ENCODE data around the gene MED12L. TPM values are rescaled to one million over a fixed set of nuclear protein-coding genes. Genes with fewer than 3 reads are reported as not detected.
A peak's percentile ranks its signal among the peaks of the same experiment; 100 is the strongest.

Gene MED12L
- total RNA-seq, 1 experiment from 2014 or later = not detected

DNA sequence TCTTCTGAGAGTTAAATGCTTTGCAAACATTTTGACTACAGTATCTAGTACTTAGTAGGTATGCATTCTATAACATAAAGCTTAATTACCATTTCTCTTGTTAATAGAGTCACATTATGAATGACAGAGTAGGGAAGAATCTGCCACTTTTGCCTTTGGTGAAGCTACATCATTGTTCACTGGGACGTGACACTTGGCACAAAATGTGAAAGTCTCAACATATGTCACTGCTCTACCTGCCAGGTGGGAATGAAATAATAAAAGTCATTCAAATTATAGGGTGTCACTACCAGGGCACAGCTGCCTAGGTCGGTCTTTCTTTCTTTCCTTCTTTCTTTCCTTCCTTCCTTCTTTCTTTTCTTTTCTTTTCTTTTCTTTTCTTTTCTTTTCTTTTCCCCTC, 213.5 kb downstream of the MED12L start:
- H3K27ac ChIP-seq = no peak overlapping the region
- H3K4me1 ChIP-seq = no peaks in the 10 kb centered on the region
- no peaks in the 10 kb centered on the region for H3K36me3 ChIP-seq
- H3K27me3 ChIP-seq = no peaks in the 10 kb centered on the region; the same call in 1 of the 2 replicates
- H3K4me3 ChIP-seq = no peak overlapping the region
- DNase-seq = no peak
- H3K9me3 ChIP-seq (replicated peaks) = no peaks in the 10 kb centered on the region

DNA sequence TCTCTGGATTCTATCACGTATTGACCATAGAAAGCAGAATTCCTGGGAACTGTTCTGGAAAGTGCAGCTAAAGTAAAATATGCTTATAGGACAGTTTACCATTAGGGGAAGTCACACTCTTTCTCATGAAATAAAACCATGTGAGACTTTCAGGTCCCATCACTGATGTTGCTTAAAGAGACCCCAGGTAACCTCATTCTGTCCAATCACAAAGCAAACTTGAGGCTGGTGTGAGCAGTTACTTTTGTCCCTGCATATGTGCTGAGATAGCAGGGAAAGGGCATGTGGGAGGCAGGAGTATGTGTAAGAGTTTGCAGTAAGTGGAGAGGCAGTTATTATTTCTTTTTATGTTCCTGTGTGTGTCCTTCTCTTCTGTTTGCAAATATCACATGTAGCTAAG, 215.1 kb downstream of the MED12L start:
- H3K27ac ChIP-seq = no peak overlapping the region
- no peaks in the 10 kb centered on the region for H3K9me3 ChIP-seq (replicated peaks)
- H3K27me3 ChIP-seq = no peaks in the 10 kb centered on the region; the same call in 1 of the 2 replicates
- H3K4me3 ChIP-seq = no peak overlapping the region
- H3K36me3 ChIP-seq = no peaks in the 10 kb centered on the region
- no peak for DNase-seq
- peaks cover 9% of the 10 kb centered on the region for H3K4me1 ChIP-seq

DNA sequence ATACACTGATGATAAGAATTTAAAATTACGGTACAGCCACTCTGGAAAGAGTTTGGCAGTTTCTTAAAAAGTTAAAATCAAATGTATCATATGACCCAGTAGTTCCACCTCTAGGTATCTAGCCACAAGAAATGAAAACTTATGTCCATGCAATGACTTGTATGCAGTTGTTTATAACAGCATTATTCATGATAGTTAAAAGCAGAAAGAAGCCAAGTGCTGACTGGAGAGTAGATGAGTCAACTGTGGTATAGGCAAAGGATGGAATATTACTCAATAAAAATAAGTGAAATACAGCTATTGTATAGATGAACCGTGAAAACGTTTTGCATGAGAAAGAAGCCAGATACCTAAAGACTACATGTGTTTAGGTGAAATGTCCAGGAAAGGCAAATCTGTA, 216.3 kb downstream of the MED12L start:
- Histone ChIP-seq H3K27ac (no peak overlapping the region), H3K36me3 (no peaks in the 10 kb centered on the region)
- no peak for DNase-seq

DNA sequence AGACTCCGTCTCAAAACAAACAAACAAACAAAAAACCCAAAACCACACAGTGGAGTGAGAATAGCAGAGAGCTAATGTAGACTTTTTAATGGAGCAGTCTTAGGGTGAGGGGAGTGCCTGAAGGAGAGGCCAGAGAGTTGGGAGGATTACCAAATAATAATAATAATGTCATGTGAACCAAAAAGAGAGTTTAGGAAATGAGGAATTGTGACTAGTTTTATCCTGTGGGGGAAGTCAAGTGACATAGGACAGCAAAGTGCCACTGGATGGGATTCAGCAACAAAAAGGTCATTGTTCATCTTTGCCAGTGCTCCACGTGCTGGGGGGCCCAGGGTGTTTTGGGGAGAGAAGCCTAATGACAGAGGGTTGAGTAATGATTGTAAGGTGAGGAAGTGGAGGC, 218.3 kb downstream of the MED12L start:
- no peak overlapping the region for H3K27ac ChIP-seq
- H3K4me3 ChIP-seq = no peak overlapping the region
- no peaks in the 10 kb centered on the region; the same call in 1 of the 2 replicates for H3K27me3 ChIP-seq
- peaks cover 11% of the 10 kb centered on the region for H3K4me1 ChIP-seq
- H3K9me3 ChIP-seq (replicated peaks) = no peaks in the 10 kb centered on the region
- DNase-seq = no peak
- no peaks in the 10 kb centered on the region for H3K36me3 ChIP-seq

More for the DNA sequence above, 216.3 kb downstream of the MED12L start:
- H3K27me3 ChIP-seq = no peaks in the 10 kb centered on the region; the same call in 1 of the 2 replicates
- no peak overlapping the region for H3K4me3 ChIP-seq
- H3K9me3 ChIP-seq (replicated peaks) = no peaks in the 10 kb centered on the region
- peaks cover 11% of the 10 kb centered on the region for H3K4me1 ChIP-seq

DNA sequence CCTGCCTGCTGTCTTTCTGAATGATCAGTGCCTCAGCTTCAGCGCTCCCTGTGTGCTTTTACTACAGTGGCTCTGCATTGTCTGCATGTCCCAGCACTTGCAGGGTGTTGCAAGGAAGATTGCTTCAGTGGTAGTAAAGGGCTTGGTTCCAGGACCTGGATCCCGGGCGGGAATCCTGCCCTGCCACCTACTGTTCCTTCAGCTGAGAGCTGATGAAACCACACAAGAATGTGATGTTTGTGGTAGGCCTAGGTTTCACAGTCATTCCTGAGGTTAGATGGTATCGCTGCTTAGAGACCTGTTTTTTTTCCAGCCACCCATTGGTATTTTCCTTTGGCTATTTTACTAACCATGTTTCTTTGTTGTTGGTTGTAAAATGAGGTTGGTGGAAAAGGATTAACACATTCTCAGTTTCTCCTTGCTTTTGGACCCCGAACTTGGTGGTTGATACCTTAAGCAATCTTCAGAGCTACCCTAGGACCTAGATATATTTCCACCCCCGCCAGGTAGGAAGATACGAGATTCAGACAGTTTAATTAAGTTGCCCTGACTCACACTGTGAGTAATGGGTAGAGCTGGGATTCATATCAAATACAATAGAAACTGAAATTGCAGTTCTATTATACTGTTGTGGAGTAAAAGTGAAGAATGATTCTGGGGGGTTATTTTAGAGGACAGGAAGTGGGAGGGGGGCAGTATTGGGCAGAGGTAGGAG, 219.8 kb downstream of the MED12L start:
- H3K4me1 ChIP-seq = peaks cover 11% of the 10 kb centered on the region
- DNase-seq = peak; percentile 67 to 69
- H3K9me3 ChIP-seq (replicated peaks) = no peaks in the 10 kb centered on the region
- no peak overlapping the region for H3K4me3 ChIP-seq
- H3K27ac ChIP-seq = no peak overlapping the region
- H3K36me3 ChIP-seq = no peaks in the 10 kb centered on the region
- H3K27me3 ChIP-seq = no peaks in the 10 kb centered on the region

DNA sequence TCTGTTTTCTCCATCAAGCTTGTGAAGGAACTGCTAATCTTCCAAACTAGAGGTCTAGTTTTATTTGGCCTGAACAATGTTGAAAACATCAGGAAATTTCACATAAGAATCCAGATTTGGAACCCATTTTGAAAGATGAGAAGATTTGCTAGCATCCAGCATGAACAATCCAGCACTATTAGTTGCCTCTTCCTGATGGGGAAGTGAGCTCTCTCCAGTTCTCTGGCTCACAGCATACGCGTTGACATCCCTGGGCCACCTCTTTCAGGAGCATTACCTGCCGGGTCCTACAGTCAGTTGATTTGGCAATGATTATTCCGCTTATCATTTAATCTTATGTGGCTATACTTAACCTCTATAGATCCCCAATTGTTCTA, 220.3 kb downstream of the MED12L start:
- Histone ChIP-seq H3K9me3 (replicated peaks) (no peaks in the 10 kb centered on the region), H3K36me3 (no peaks in the 10 kb centered on the region), H3K4me3 (no peak overlapping the region), H3K27ac (no peak overlapping the region), H3K4me1 (peaks cover 11% of the 10 kb centered on the region), H3K27me3 (no peaks in the 10 kb centered on the region)
- DNase-seq = no peak

DNA sequence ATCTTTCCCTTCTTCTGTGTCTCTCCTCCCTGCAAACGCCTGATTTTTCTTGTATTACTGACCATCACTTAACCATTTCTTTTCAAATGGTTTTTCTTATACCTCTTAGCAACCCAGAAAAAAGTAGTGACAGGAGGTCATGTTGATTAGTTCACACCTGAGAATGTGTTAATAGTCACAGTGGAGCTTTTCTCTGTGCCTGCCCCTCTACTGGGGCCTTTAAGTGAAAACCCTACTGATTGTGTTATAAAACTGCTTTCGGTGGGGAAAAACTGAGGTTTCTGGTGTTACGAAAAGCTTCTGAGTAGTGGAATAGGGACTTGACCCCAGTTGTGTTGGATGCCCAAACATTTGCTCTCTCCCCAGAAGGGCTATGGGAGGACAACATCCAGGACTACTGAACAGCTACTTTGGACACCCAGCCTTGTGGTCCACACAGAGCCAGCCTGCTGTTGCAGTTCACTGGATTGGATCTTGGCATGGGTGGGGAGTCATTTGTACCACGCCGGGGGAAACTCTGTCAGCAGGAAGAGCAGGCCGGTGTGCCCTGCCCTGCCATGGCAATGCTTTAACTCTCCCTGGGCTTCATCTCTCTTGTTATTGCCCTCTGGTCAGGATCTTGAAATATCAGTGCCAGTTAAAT, 220.8 kb downstream of the MED12L start:
- no peak overlapping the region for H3K27ac ChIP-seq
- no peaks in the 10 kb centered on the region for H3K36me3 ChIP-seq
- no peak for DNase-seq
- peaks cover 11% of the 10 kb centered on the region for H3K4me1 ChIP-seq
- no peak overlapping the region for H3K4me3 ChIP-seq
- no peaks in the 10 kb centered on the region for H3K27me3 ChIP-seq
- no peaks in the 10 kb centered on the region for H3K9me3 ChIP-seq (replicated peaks)

DNA sequence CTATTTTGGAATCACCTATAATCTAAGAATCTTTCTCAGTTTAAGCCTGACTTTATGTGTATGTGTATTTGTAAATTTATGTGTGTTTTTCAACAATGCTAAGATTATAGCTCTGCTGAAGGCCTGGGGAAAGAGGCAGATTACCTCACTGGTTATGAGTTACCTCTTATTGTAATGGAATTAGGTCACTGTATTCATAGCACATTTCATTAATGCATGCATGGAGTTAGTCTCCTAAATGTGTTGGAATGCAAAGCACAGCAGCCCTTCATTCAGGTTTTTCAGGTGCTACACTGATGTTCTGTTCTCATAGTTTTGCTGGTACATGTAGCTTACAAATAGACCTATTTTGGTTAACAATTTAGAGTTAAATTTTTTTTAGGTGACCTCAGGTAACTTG, 221.7 kb downstream of the MED12L start:
- Histone ChIP-seq H3K27ac (no peak overlapping the region), H3K4me1 (peaks cover 11% of the 10 kb centered on the region), H3K27me3 (no peaks in the 10 kb centered on the region)

DNA sequence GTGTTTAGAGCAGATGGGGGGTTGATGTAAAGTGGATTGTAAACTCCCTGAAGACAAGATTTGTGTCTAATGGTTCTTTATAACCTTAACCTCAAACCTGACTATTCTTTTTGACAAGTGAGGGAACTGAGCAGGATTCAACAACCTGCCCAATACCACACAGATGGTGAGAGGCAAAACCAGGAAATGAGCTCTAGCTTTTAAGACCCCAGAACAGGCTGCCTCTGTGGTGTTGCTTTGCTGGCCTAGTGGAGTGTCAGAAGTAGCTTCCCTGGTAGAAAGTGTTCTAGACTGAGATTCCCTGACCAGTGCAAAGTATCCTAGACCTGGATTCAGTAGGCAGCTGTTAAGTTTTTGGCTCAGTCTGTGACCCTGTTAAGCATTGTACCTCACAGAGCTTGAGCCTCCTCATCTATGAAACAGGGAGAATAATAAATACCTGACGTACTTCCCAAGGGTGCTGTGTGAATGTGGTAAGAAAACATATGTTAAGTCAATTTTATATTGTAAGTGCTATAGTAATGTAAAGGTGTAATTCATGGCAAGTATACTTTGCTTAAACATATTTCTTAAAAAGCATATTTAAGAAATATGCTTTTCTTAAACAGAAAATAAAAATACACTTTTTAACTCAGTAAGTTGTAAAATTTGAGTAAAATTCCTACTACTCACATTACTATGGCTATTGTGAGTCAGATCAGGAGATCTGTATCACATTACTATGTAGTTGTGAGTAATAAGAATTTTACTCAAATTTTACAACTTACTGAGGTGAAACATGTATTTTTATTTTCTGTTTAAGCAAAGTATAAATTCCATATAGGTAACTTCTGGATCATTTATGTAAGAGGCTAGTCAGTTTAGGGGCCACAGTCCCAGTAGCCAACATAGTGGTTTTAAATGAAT, 222.4 kb downstream of the MED12L start:
- no peak overlapping the region for H3K27ac ChIP-seq
- H3K9me3 ChIP-seq (replicated peaks) = no peaks in the 10 kb centered on the region
- no peaks in the 10 kb centered on the region for H3K27me3 ChIP-seq
- DNase-seq = no peak
- peaks cover 11% of the 10 kb centered on the region for H3K4me1 ChIP-seq
- no peak overlapping the region for H3K4me3 ChIP-seq
- no peaks in the 10 kb centered on the region for H3K36me3 ChIP-seq

More for the DNA sequence above, 221.7 kb downstream of the MED12L start:
- Histone ChIP-seq H3K4me3 (no peak overlapping the region), H3K9me3 (replicated peaks) (no peaks in the 10 kb centered on the region), H3K36me3 (no peaks in the 10 kb centered on the region)
- no peak for DNase-seq

DNA sequence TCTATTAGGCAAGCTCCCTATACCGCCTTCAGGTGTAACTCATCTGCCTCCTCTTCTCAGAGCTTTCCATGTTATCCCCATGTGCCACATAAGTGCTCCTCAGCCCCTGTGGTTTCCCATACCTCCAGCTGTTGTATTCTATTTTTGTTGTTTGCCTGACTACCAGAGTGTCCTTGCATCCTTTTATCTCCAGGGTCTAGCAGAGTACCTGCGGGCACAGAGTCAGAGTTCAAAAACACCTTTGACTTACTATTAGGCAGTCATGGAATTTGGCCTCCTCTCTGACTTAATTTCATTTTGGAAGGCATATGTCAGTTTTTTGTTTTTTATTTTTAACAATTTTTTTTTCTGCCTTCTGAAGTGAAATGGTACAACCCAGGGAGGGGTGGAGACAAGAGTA, 224.1 kb downstream of the MED12L start:
- no peaks in the 10 kb centered on the region for H3K36me3 ChIP-seq
- H3K9me3 ChIP-seq (replicated peaks) = no peaks in the 10 kb centered on the region
- no peaks in the 10 kb centered on the region for H3K27me3 ChIP-seq
- peaks cover 11% of the 10 kb centered on the region for H3K4me1 ChIP-seq
- DNase-seq = no peak
- H3K4me3 ChIP-seq = no peak overlapping the region
- no peak overlapping the region for H3K27ac ChIP-seq

DNA sequence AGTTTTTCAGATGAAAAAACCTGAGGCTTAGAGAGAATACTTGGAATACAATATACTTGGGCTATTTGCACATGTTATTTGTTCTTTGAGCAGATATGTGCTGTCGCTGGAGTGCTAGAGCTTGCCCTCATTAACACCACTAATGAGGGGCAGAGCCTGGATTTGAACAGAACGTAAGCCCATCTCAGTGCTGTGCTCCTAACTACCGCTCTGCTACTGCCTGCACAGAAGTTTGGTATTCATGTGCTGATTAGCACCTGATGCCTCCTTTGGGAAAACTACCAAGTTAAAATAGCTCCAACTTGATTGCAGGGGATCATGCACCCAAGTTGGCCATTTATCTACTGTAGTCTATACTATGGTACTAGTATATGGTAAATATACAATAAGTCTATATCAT, 227.5 kb downstream of the MED12L start:
- Histone ChIP-seq H3K4me3 (no peak overlapping the region), H3K36me3 (no peaks in the 10 kb centered on the region), H3K4me1 (no peaks in the 10 kb centered on the region), H3K27ac (no peak overlapping the region), H3K27me3 (peaks cover 3% of the 10 kb centered on the region; the same call in 1 of the 2 replicates), H3K9me3 (replicated peaks) (no peaks in the 10 kb centered on the region)
- DNase-seq = no peak

DNA sequence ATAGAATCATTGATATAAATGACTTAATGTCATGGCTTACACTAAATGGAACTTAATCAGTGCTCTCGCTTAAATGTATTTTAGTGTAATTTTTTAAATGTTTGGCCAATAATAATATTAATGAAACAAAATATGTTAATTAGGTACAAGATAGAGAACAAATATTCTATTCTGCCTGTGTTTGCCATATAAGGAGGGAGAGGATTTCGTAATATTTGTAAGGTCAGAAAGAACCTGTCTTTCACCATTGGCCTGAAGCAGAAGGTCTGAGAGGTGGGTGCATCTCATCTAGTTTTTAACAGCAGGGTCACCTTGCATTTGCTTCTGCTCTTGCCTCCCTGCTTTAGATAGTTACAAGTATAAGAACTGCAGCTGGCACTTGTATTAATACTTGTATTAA, 228.7 kb downstream of the MED12L start:
- DNase-seq = no peak
- no peaks in the 10 kb centered on the region for H3K4me1 ChIP-seq
- H3K27ac ChIP-seq = no peak overlapping the region
- H3K4me3 ChIP-seq = no peak overlapping the region
- peaks cover 3% of the 10 kb centered on the region; the same call in 1 of the 2 replicates for H3K27me3 ChIP-seq
- H3K36me3 ChIP-seq = no peaks in the 10 kb centered on the region
- no peaks in the 10 kb centered on the region for H3K9me3 ChIP-seq (replicated peaks)

DNA sequence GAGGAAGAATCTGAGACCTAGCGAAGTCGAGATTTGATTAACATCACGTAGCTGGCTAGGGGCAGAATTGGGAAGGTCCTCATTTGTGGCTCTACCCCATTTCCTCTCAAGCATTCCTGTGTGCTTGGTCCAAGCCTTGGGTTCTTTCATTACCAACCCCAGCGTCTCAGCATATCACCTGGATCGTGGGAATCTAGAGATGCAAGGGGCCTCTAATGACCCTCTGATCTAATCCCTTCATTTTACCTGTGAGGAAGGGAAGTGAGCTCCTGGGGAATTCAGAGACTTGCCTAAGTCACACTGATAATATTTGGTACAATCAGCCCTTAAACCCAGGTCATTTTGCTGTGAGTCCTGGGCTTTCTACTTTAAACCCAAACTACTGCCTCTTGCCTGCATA, 229.1 kb downstream of the MED12L start:
- Histone ChIP-seq H3K4me3 (no peak overlapping the region), H3K27me3 (peaks cover 6% of the 10 kb centered on the region; the same call in 1 of the 2 replicates), H3K4me1 (no peaks in the 10 kb centered on the region), H3K27ac (no peak overlapping the region), H3K36me3 (no peaks in the 10 kb centered on the region), H3K9me3 (replicated peaks) (no peaks in the 10 kb centered on the region)
- no peak for DNase-seq

DNA sequence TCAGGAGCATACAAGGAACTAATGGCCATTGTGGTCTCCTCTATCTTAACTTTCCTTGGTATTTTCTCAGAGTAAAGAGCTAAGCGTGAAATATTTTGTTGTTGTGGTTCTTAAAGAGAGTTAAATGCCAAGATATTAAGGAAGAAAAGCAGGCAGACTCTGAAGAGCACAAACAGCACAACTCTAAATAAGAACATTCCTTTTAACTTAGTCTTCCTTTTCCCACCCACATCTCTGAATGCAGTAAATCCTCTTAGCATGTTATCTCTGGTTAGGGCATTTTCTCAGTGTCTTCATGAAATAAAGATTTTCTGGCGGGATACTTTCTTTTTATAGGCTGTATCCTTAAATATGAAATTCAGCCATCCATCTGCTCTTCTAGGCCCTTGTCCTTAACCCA, 229.7 kb downstream of the MED12L start:
- Histone ChIP-seq H3K4me3 (no peak overlapping the region), H3K4me1 (no peaks in the 10 kb centered on the region), H3K36me3 (no peaks in the 10 kb centered on the region), H3K27ac (no peak overlapping the region), H3K27me3 (peaks cover 9% of the 10 kb centered on the region; the same call in 1 of the 2 replicates), H3K9me3 (replicated peaks) (no peaks in the 10 kb centered on the region)
- no peak for DNase-seq

DNA sequence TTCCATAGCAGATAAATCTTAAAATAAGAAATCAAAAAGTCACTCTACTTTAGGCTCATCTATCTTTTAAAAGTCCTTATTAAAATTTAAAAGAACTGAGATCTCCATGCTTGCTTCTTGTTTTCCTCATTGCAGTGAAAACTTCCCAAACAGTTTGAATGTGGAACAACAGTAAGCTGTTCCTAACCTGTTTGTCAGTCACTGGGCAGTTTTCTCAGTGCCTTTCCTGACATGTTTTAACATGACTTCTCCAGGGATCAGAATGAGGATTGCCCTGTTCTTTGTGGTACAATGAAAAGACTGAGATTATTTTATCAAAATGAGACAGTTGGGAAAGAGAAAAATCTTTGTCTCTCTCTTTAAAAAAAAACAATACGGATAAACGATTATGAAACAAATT, 230.4 kb downstream of the MED12L start:
- Histone ChIP-seq H3K4me3 (no peak overlapping the region), H3K27ac (no peak overlapping the region), H3K4me1 (no peaks in the 10 kb centered on the region), H3K9me3 (replicated peaks) (no peaks in the 10 kb centered on the region), H3K36me3 (no peaks in the 10 kb centered on the region), H3K27me3 (peaks cover 9% of the 10 kb centered on the region; the same call in 1 of the 2 replicates)
- DNase-seq = no peak
